Measurements from ENCODE around the gene EVPL. TPM values are rescaled to one million over a fixed set of nuclear protein-coding genes. Genes with fewer than 3 reads are reported as not detected.

Gene EVPL
- total and polyA plus RNA-seq, 3 experiments from 2014 or later: 0.07 to 0.11 TPM; not detected in 1

DNA sequence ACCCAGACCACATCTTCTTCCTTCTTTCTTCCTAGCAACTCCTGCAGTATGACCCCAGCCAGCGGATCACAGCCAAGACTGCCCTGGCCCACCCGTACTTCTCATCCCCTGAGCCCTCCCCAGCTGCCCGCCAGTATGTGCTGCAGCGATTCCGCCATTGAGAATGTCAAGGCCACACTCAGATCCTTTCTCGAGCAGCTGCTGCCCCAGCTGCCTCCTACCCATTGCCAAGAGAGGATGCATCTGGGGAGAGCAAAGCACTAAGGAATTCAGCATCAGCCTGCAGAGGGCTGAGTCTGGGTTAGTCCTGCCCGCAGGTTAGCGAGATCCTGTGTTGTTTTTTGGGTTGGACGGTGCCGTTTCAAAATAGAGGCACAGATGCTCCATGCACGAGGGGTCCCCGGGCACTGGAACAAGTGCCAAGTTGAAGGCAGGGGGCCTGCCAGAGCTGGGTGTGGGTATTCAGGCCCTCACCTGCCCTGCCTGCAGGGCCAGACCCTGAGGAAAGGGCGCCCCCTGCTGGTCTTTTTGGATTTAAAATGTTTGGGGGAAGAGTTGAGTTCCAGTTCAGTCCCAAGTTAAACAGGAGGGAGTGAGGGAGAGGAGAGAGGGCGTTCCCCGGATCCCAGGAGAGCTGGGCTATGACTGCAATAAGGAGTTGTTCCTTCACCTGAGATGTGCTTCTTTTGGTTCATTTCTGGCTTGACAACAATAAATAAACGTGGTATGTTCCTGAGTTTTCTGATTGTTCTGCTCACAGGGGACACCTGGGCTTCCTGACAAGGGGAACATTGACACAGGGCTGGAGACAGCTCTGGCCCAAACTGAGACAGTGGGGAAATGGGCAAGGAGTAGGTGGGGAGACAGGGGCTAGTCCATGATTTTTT, 21.6 kb downstream of the EVPL start:
- H3K36me3 ChIP-seq (ENCODE audit: insufficient read depth, low read length): no peaks in the 10 kb centered on the region
- ChIA-PET POLR2A (interaction anchor here (1.1 kb wide), 1 partner anchor 100 kb away, joined by 3 read pairs; the partner anchor contains the start of gene MRPL38), CTCF (interaction anchor here (0.6 to 3.5 kb wide), 26 partner anchors 9 to 298 kb away, joined by 3 to 28 read pairs (median 3); partner anchors contain the start of genes FBF1, MRPL38, TRIM65 and WBP2)
- Mint-ChIP-seq H3K27me3 (no peaks in the 10 kb centered on the region), H3K4me3 (no peak overlapping the region), H3K36me3 (peaks cover 0 to 7% (median 0%) of the 10 kb centered on the region in 3 donors), H3K27ac (peak overlapping the region in 2 of 8 donors; percentile 41 to 70), H3K4me1 (peaks cover 0 to 6% (median 2%) of the 10 kb centered on the region in 3 donors), H3K9me3 (no peaks in the 10 kb centered on the region)
- H3K4me1 ChIP-seq (ENCODE audit: insufficient read depth, low read length): no peaks in the 10 kb centered on the region
- no peak overlapping the region for H3K27ac ChIP-seq (ENCODE audit: low read depth, low read length)
- H3K9me3 ChIP-seq (ENCODE audit: low read length): no peaks in the 10 kb centered on the region
- H3K27me3 ChIP-seq (ENCODE audit: insufficient read depth, low read length, poor library complexity, severe bottlenecking): no peaks in the 10 kb centered on the region
- H3K4me3 ChIP-seq (ENCODE audit: low read length): no peak overlapping the region
- peak; percentile 60 to 85 (median 72) for DNase-seq

DNA sequence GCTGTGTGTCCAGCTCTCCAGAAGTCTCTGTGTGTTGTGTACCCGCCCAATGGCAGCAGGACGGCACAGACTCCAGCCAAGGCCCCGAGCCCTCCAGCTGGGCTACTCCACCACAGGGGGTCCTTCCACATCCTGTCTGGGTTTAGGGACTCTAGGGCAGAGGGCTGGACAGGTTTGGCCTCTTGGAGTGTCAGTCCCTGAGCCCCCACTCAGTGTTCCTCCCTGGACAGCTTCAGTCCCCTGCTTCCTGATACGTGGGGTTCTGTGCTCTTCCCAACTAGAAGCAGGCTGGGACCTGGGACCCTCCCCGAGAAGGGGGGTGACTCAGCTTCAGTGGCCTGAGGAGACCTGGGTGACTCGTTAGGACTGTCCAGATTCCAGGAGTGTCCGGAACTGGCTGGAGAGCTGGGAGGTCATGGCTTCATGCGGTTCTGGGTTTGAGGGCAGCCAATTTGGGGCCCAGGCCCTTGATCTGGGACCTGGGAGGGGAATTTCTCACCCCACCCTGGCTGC, 22.3 kb downstream of the EVPL start:
- H3K36me3 Mint-ChIP-seq: peaks cover 0 to 7% (median 0%) of the 10 kb centered on the region in 3 donors
- H3K4me3 Mint-ChIP-seq: no peak overlapping the region
- no peak overlapping the region for H3K4me3 ChIP-seq (ENCODE audit: low read length)
- H3K9me3 Mint-ChIP-seq: no peaks in the 10 kb centered on the region
- DNase-seq: no peak
- no peaks in the 10 kb centered on the region for H3K27me3 Mint-ChIP-seq
- CTCF ChIA-PET: interaction anchor here (0.6 to 3.5 kb wide), 20 partner anchors 9 to 299 kb away, joined by 3 to 28 read pairs (median 4); partner anchors contain the start of genes FBF1, MRPL38, TRIM65 and WBP2
- no peaks in the 10 kb centered on the region for H3K27me3 ChIP-seq (ENCODE audit: insufficient read depth, low read length, poor library complexity, severe bottlenecking)
- H3K27ac Mint-ChIP-seq: peak overlapping the region in 1 of 8 donors; percentile 10
- no peak overlapping the region for H3K27ac ChIP-seq (ENCODE audit: low read depth, low read length)
- H3K4me1 Mint-ChIP-seq: peaks cover 0 to 6% (median 2%) of the 10 kb centered on the region in 3 donors
- POLR2A ChIA-PET: interaction anchor here (1.1 kb wide), 1 partner anchor 100 kb away, joined by 3 read pairs; the partner anchor contains the start of gene MRPL38
- H3K4me1 ChIP-seq (ENCODE audit: insufficient read depth, low read length): no peaks in the 10 kb centered on the region
- H3K36me3 ChIP-seq (ENCODE audit: insufficient read depth, low read length): no peaks in the 10 kb centered on the region
- no peaks in the 10 kb centered on the region for H3K9me3 ChIP-seq (ENCODE audit: low read length)

DNA sequence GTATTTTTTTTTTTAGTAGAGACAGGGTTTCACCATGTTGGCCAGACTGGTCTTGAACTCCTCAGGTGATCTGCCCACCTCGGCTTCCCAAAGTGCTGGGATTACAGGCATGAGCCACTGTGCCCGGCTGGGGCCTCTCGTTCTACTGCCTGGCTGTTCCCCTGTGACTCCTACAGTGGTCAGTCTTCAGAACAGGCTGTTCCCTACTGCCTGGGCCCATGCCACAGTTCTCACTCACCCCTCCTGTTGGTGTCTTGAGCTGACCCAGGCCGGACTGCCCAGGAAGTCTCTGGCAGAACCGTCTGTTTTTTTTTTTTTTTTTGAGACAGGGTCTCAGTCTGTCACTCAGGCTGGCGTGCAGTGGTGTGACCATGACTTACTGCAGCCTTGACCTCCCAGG, 23.2 kb downstream of the EVPL start:
- DNase-seq: no peak

DNA sequence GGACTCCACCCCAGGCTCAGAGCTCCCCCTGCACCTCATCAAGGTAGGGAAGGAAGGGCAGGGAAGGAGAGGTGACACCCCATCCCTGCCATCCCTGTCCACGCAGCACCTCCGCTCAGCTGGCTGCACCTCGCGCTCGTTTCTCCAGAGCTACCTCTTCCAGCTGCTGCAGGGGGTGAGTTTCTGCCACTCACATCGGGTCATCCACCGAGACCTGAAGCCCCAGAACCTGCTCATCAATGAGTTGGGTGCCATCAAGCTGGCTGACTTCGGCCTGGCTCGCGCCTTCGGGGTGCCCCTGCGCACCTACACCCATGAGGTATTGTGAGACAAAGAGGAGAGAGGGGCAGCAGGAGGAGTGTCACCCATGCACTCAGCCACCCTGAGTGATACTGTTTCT, 25.0 kb downstream of the EVPL start:
- ChIA-PET CTCF (interaction anchor here (1.4 to 3.3 kb wide), 7 partner anchors 8 to 278 kb away, joined by 4 to 20 read pairs (median 5); partner anchors contain the start of gene MRPL38), POLR2A (interaction anchor here (0.6 kb wide), 1 partner anchor 61 kb away, joined by 3 read pairs; no protein-coding TSS in a partner anchor)
- H3K36me3 ChIP-seq (ENCODE audit: insufficient read depth, low read length): no peaks in the 10 kb centered on the region
- peaks cover 0 to 7% (median 0%) of the 10 kb centered on the region in 3 donors for H3K36me3 Mint-ChIP-seq
- no peak for DNase-seq
- peaks cover 6 to 12% (median 9%) of the 10 kb centered on the region in 3 donors for H3K4me1 Mint-ChIP-seq
- H3K9me3 Mint-ChIP-seq: no peaks in the 10 kb centered on the region
- no peaks in the 10 kb centered on the region for H3K27me3 Mint-ChIP-seq
- H3K4me3 ChIP-seq (ENCODE audit: low read length): no peak overlapping the region
- no peaks in the 10 kb centered on the region for H3K27me3 ChIP-seq (ENCODE audit: insufficient read depth, low read length, poor library complexity, severe bottlenecking)
- no peak overlapping the region for H3K27ac ChIP-seq (ENCODE audit: low read depth, low read length)
- H3K27ac Mint-ChIP-seq: no peak overlapping the region
- peaks cover 5% of the 10 kb centered on the region for H3K4me1 ChIP-seq (ENCODE audit: insufficient read depth, low read length)
- no peak overlapping the region for H3K4me3 Mint-ChIP-seq
- H3K9me3 ChIP-seq (ENCODE audit: low read length): no peaks in the 10 kb centered on the region

More for the DNA sequence above, 23.2 kb downstream of the EVPL start:
- no peaks in the 10 kb centered on the region for H3K9me3 Mint-ChIP-seq
- no peak overlapping the region for H3K4me3 Mint-ChIP-seq
- no peaks in the 10 kb centered on the region for H3K36me3 ChIP-seq (ENCODE audit: insufficient read depth, low read length)
- H3K4me1 Mint-ChIP-seq: peaks cover 0 to 6% (median 2%) of the 10 kb centered on the region in 3 donors
- H3K4me3 ChIP-seq (ENCODE audit: low read length): no peak overlapping the region
- no peaks in the 10 kb centered on the region for H3K27me3 Mint-ChIP-seq
- POLR2A ChIA-PET: interaction anchor here (0.6 to 0.7 kb wide), 2 partner anchors 150 to 153 kb away, joined by 3 read pairs; no protein-coding TSS in a partner anchor
- no peaks in the 10 kb centered on the region for H3K9me3 ChIP-seq (ENCODE audit: low read length)
- H3K27me3 ChIP-seq (ENCODE audit: insufficient read depth, low read length, poor library complexity, severe bottlenecking): no peaks in the 10 kb centered on the region
- H3K27ac ChIP-seq (ENCODE audit: low read depth, low read length): no peak overlapping the region
- H3K4me1 ChIP-seq (ENCODE audit: insufficient read depth, low read length): no peaks in the 10 kb centered on the region
- CTCF ChIA-PET: interaction anchor here (0.6 to 3.5 kb wide), 7 partner anchors 10 to 244 kb away, joined by 3 to 20 read pairs (median 4); partner anchors contain the start of genes MRPL38 and TRIM65
- H3K36me3 Mint-ChIP-seq: peaks cover 0 to 7% (median 0%) of the 10 kb centered on the region in 3 donors
- H3K27ac Mint-ChIP-seq: peak overlapping the region in 2 of 8 donors; percentile 5 to 89

DNA sequence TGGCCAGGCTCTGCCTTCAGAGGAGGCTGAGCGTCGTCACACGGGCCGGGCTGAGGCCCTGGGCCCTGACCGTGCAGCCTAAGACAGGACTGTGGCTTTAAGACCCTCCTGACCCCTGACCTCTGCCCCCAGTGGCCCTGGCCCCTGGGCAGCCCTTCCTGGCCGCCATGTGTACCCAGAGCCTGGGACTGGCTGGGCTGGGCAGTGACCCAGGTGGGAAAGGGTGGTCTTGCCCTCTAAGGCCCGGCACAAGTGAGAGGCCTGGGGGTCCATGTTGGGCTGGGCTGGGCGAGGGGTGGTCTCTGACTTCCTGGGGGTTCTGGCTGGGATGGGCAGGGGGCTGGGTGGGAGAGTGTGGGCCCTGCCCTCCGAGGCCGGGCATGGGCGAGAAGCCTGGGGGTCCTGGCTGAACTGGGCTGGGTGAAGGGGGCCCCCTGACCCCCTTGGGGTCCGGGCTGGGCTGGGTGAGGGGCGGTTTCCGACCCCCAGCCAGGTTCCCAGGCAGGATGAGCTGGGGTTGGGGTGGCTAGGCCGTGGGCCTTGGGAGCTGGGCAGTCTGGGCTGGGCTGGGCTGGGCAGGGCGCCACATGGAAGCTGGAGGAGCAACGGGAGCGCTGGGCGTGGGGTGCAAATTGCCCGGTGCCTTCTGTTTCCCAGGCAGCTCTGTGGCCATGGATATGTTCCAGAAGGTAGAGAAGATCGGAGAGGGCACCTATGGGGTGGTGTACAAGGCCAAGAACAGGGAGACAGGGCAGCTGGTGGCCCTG, 26.2 kb downstream of the EVPL start, which contains the start of gene CDK3:
CDK3 (plus strand) TSS at position 101 of the 767 bp plus-strand sequence; CDS start at position 672, 571 bp downstream.
- CTCF ChIA-PET: interaction anchor here (0.8 to 3.3 kb wide), 9 partner anchors 8 to 279 kb away, joined by 3 to 20 read pairs (median 5); partner anchors contain the start of gene MRPL38
- DNase-seq: no peak
- H3K27ac Mint-ChIP-seq: peak within 1 kb of the TSS in 1 of 8 donors; percentile 86
- no peaks in the 10 kb centered on the region for H3K27me3 Mint-ChIP-seq
- POLR2A ChIA-PET: no interaction called here
- no peaks in the 10 kb centered on the region for H3K36me3 ChIP-seq (ENCODE audit: insufficient read depth, low read length)
- H3K4me1 ChIP-seq (ENCODE audit: insufficient read depth, low read length): peaks cover 12% of the 10 kb centered on the region
- H3K9me3 Mint-ChIP-seq: no peaks in the 10 kb centered on the region
- no peak within 1 kb of the TSS for H3K4me3 Mint-ChIP-seq
- H3K9me3 ChIP-seq (ENCODE audit: low read length): no peaks in the 10 kb centered on the region
- H3K27ac ChIP-seq (ENCODE audit: low read depth, low read length): no peak within 1 kb of the TSS
- H3K36me3 Mint-ChIP-seq: peaks cover 0 to 7% (median 0%) of the 10 kb centered on the region in 3 donors
- no peaks in the 10 kb centered on the region for H3K27me3 ChIP-seq (ENCODE audit: insufficient read depth, low read length, poor library complexity, severe bottlenecking)
- H3K4me3 ChIP-seq (ENCODE audit: low read length): no peak within 1 kb of the TSS
- H3K4me1 Mint-ChIP-seq: peaks cover 12 to 19% (median 14%) of the 10 kb centered on the region in 3 donors

DNA sequence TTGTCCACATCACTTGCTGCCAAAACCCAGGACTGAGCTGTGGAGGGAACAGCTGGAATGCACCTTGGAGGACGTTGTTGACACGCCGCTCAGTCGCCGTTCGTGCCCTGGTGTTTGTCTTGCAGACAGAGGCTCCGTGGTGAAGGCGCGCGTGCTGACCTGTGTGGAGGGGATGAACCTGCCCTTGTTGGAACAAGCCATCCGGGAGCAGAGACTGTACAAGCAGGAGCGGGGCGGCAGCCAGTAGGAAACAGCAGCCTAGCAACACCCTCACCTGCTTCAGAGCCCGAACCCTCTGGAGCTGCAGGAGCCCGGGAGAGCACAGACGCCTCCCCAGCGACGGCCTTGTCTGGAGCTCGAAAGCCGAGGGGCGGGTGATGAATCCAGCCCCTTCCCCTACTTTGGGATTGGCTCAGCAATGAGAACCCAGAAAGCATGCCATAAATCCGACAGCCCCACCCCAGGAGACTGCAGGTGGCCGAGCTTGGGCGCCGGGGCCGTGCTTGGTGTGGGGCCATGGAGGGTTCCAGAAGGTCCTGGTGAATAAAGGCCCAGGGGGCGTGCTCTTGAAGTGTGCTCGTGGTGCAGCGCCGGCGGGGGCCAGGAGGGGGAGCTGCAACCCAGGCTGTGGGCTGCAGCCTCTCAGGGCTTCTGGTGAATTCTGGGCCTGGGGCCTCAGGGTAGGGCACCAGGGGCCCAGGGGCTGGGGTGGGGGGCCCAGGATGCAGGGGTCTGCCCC, 26.9 kb downstream of the EVPL start:
- DNase-seq: peak; percentile 36 to 67 (median 51)
- Mint-ChIP-seq H3K27ac (no peak overlapping the region), H3K27me3 (no peaks in the 10 kb centered on the region), H3K4me1 (peaks cover 11 to 14% (median 12%) of the 10 kb centered on the region in 3 donors), H3K4me3 (no peak overlapping the region), H3K36me3 (peaks cover 0 to 9% (median 0%) of the 10 kb centered on the region in 3 donors), H3K9me3 (no peaks in the 10 kb centered on the region)
- Histone ChIP-seq H3K4me1 (ENCODE audit: insufficient read depth, low read length) (peaks cover 12% of the 10 kb centered on the region), H3K4me3 (ENCODE audit: low read length) (no peak overlapping the region), H3K27me3 (ENCODE audit: insufficient read depth, low read length, poor library complexity, severe bottlenecking) (no peaks in the 10 kb centered on the region), H3K9me3 (ENCODE audit: low read length) (no peaks in the 10 kb centered on the region), H3K27ac (ENCODE audit: low read depth, low read length) (no peak overlapping the region), H3K36me3 (ENCODE audit: insufficient read depth, low read length) (no peaks in the 10 kb centered on the region)
- ChIA-PET POLR2A (interaction anchor here (0.6 kb wide), 1 partner anchor 355 kb away, joined by 3 read pairs; no protein-coding TSS in a partner anchor), CTCF (interaction anchor here (0.7 to 2.7 kb wide), 8 partner anchors 9 to 96 kb away, joined by 3 to 11 read pairs (median 5); partner anchors contain the start of gene MRPL38)

All from CD8-positive, alpha-beta memory T cell (primary cell).